Sigmoid colon (tissue), 7 donors: ENCODE results near the gene KPNA6. TPM values are rescaled to one million over a fixed set of nuclear protein-coding genes. Genes with fewer than 3 reads are reported as not detected.

Experiments used
- DNase-seq: peaks from one replicate; pipeline ENCODE4 v3.0.0-alpha.2; 2019
- H3K27ac ChIP-seq, 4 donors: fragments of 200-600 bp; sonication (generic); one replicate each; pipeline ENCODE4 v1.5.1; 2016 to 2019; ENCODE audit warnings: mild to moderate bottlenecking in 1 of 4
- H3K27me3 ChIP-seq, 3 donors: fragments of 200-600 bp; sonication (generic); one replicate each; pipeline ENCODE4 v1.5.1; 2019; ENCODE audit warnings: mild to moderate bottlenecking in 1 of 3
- H3K36me3 ChIP-seq, 4 donors: fragments of 200-600 bp; sonication (generic); one replicate each; pipeline ENCODE4 v1.5.1; 2016 to 2019
- H3K4me1 ChIP-seq, 4 donors: fragments of 200-600 bp; sonication (generic); one replicate each; pipeline ENCODE4 v1.5.1; 2017 to 2019
- H3K4me3 ChIP-seq, 4 donors: fragments of 200-600 bp; sonication (generic); one replicate each; pipeline ENCODE4 v1.5.1; 2017 to 2019; ENCODE audit warnings: mild to moderate bottlenecking in 2 of 4, moderate library complexity in 1 of 4
- H3K9me3 ChIP-seq, 4 donors: fragments of 200-600 bp in 3 of 4; sonication (generic) in 3 of 4; one replicate each; pipeline versions ENCODE4 v1.5.1 to v1.6.1; 2013 to 2019
- EP300 ChIP-seq, 4 donors: sonication (generic); formaldehyde crosslinking; IDR thresholded peaks; one replicate each; pipeline ENCODE4 v1.6.1; 2017; ENCODE audit warnings: antibody characterized with exemption in 4 of 4
- POLR2A ChIP-seq, 2 donors: fragments of 450-650 bp; IDR thresholded peaks; one replicate each; pipeline ENCODE4 v1.6.1; 2016; ENCODE audit warnings: antibody characterized with exemption in 2 of 2, mild to moderate bottlenecking in 2 of 2, moderate library complexity in 2 of 2
- POLR2AphosphoS5 ChIP-seq, 4 donors: sonication (generic); formaldehyde crosslinking; IDR thresholded peaks; one replicate each; pipeline ENCODE4 v1.6.1; 2017; ENCODE audit warnings: antibody characterized with exemption in 4 of 4
- WGBS, 2 donors: extraction: QIAGEN DNeasy Blood & Tissue Kit; methylation state at CpG; one replicate each; pipeline ENCODE4 v1.1.7; 2013; 5-methylcytosine and 5-hydroxymethylcytosine counted together
- intact Hi-C: fragments of 100-400 bp; cut with DNase I; formaldehyde crosslinking; loops from one replicate; pipeline ENCODE4 v1.15.1; 2023
- polyA plus RNA-seq, 3 donors: library from polyadenylated mRNA; stranded (reverse); fragments of 200-250 nt; gene quantifications; one replicate each; pipeline ENCODE4 v1.2.3, GENCODE V29; 2013
- total RNA-seq, 4 donors: library from RNA; depleted of rRNA; stranded (reverse); fragments of >200 nt; gene quantifications; one replicate each; pipeline ENCODE4 v1.1.0, GENCODE V29; 2016
- TF ChIP-seq, protein P1 (sequence below), 4 experiments: fragments of 450-650 bp in 3 of 4; fragments of 200-600 bp in 1 of 4; IDR thresholded peaks; one replicate each; pipeline ENCODE4 v1.5.1; 2016 to 2019; ENCODE audit warnings: antibody characterized with exemption in 4 of 4, mild to moderate bottlenecking in 3 of 4, moderate library complexity in 2 of 4
- donor health status: healthy with polysubstance abuse.
- donor health status: Bipolar disorder and iron deficiency.
- donor health status: healthy.

KPNA6 gene
- total and polyA plus RNA-seq, 7 donors: 6.0 to 47.0 (median 33.4) TPM

GRCh38 chr1:32091176-32091575 is 16.7 kb upstream of the KPNA6 start:
- Histone ChIP-seq H3K27ac (no peak overlapping the region), H3K36me3 (peaks cover 10 to 62% (median 28%) of the 10 kb centered on the region in 4 donors), H3K9me3 (no peaks in the 10 kb centered on the region), H3K27me3 (no peaks in the 10 kb centered on the region), H3K4me1 (no peaks in the 10 kb centered on the region), H3K4me3 (no peak overlapping the region)
- intact Hi-C loops: no loop called here
- 97% methylated on average over 8 of the region's 8 CpGs for WGBS, 2 donors
- no peak for TF ChIP-seq POLR2A (IDR thresholded peaks at IDR 0.05)
- no peak for TF ChIP-seq EP300 (IDR thresholded peaks at IDR 0.05)
- TF ChIP-seq, protein P1, sequence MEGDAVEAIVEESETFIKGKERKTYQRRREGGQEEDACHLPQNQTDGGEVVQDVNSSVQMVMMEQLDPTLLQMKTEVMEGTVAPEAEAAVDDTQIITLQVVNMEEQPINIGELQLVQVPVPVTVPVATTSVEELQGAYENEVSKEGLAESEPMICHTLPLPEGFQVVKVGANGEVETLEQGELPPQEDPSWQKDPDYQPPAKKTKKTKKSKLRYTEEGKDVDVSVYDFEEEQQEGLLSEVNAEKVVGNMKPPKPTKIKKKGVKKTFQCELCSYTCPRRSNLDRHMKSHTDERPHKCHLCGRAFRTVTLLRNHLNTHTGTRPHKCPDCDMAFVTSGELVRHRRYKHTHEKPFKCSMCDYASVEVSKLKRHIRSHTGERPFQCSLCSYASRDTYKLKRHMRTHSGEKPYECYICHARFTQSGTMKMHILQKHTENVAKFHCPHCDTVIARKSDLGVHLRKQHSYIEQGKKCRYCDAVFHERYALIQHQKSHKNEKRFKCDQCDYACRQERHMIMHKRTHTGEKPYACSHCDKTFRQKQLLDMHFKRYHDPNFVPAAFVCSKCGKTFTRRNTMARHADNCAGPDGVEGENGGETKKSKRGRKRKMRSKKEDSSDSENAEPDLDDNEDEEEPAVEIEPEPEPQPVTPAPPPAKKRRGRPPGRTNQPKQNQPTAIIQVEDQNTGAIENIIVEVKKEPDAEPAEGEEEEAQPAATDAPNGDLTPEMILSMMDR (IDR thresholded peaks at IDR 0.05): no peak
- TF ChIP-seq POLR2AphosphoS5 (IDR thresholded peaks at IDR 0.05): no peak
- no peak for DNase-seq

GRCh38 chr1:32091591-32091990 is 16.3 kb upstream of the KPNA6 start:
- no peak for TF ChIP-seq EP300 (IDR thresholded peaks at IDR 0.05)
- H3K4me3 ChIP-seq: no peak overlapping the region
- intact Hi-C loops: no loop called here
- 94 to 96% methylated on average over 15 of the region's 15 CpGs for WGBS, 2 donors
- H3K4me1 ChIP-seq: no peaks in the 10 kb centered on the region
- H3K9me3 ChIP-seq: no peaks in the 10 kb centered on the region
- H3K27ac ChIP-seq: no peak overlapping the region
- DNase-seq: no peak
- no peaks in the 10 kb centered on the region for H3K27me3 ChIP-seq
- peaks cover 10 to 62% (median 26%) of the 10 kb centered on the region in 4 donors for H3K36me3 ChIP-seq

DNA sequence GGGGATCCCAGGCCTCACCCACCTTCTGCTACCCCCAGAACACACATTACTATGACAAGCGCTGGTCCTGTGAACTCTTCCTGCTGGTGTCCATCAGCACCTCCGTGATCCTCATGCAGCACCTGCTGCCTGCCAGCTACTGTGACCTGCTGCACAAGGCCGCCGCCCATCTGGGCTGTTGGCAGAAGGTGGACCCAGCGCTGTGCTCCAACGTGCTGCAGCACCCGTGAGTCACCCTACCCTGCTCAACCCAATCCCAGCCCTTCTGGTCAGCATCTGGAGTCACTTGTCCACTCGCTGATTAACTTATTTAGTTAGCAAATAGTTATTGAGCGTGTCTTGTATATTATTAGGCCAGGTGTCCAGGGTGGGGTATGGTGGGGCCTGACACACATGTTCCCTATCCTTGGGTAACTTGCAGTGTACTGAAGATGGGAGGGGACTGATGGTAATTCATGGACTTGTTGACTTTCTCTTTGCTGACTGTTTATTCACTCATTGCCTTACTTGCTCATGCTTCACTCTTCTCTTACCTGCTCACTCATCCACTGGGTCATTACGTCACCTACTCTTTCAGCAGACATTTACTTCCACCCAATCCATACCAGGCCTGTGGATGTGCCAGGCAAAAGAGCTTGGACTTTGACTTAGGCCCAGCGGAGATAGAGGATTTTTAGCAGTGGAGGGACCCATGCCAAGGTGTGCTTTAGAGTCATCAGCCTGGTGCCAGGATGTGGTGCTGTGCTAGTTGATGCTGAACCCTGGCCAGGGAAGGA is 12.9 kb upstream of the KPNA6 start:
- peaks cover 10 to 83% (median 35%) of the 10 kb centered on the region in 4 donors for H3K36me3 ChIP-seq
- intact Hi-C loops: no loop called here

DNA sequence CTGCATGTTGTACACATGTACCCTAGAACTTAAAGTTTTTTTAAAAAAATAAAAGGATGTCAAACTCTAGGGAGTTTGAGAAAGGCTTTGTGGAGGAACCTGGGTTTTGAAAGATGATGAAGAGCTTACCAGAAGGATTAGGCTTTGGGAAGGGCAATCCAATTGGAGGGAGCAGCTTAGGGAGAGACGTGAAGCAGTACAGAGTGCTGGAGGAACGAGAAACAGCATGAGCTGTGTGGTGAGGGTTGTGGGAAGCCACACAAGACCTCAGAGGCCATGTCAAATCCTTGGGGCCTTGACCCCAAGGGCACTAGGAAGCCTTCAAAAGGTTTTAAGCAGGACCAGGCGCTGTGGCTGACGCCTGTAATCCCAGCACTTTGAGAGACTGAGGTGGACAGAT is 8.4 kb upstream of the KPNA6 start:
- no peak overlapping the region for H3K27ac ChIP-seq
- no peaks in the 10 kb centered on the region for H3K4me1 ChIP-seq
- TF ChIP-seq POLR2A (IDR thresholded peaks at IDR 0.05) (no peak), POLR2AphosphoS5 (IDR thresholded peaks at IDR 0.05) (no peak), EP300 (IDR thresholded peaks at IDR 0.05) (no peak)
- TF ChIP-seq, protein P1 (IDR thresholded peaks at IDR 0.05): no peak
- intact Hi-C loops: no loop called here
- no peaks in the 10 kb centered on the region for H3K9me3 ChIP-seq
- no peaks in the 10 kb centered on the region for H3K27me3 ChIP-seq
- peaks cover 7 to 80% (median 32%) of the 10 kb centered on the region in 4 donors for H3K36me3 ChIP-seq
- H3K4me3 ChIP-seq: no peak overlapping the region
- 89 to 94% methylated on average over 4 of the region's 4 CpGs for WGBS, 2 donors
- DNase-seq: no peak

More for the DNA sequence above, 12.9 kb upstream of the KPNA6 start:
- no peaks in the 10 kb centered on the region for H3K9me3 ChIP-seq
- H3K4me3 ChIP-seq: no peak overlapping the region
- WGBS, 2 donors: 76 to 92% methylated on average over 11 of the region's 11 CpGs
- H3K4me1 ChIP-seq: no peaks in the 10 kb centered on the region
- no peak overlapping the region for H3K27ac ChIP-seq
- no peaks in the 10 kb centered on the region for H3K27me3 ChIP-seq
- DNase-seq: no peak
- TF ChIP-seq POLR2AphosphoS5 (IDR thresholded peaks at IDR 0.05): no peak
- TF ChIP-seq, protein P1 (IDR thresholded peaks at IDR 0.05): no peak
- no peak for TF ChIP-seq EP300 (IDR thresholded peaks at IDR 0.05)
- no peak for TF ChIP-seq POLR2A (IDR thresholded peaks at IDR 0.05)

DNA sequence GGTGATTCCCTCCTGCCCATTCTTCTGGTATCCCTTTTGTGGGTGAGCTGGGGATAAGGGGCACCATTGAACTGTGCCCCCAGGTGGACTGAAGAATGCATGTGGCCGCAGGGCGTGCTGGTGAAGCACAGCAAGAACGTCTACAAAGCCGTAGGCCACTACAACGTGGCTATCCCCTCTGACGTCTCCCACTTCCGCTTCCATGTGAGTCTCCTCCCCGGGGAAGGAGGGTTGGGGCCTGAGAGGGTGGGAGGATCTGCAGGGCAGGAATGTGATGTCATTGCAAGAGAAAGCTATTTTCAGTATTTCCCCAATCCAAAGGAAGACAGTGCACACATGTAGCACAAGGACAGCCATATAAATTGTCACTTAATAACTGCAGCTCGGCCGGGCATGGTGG is 7.5 kb upstream of the KPNA6 start:
- DNase-seq: no peak
- 93 to 94% methylated on average over 10 of the region's 10 CpGs for WGBS, 2 donors
- Histone ChIP-seq H3K27ac (no peak overlapping the region), H3K4me3 (no peak overlapping the region), H3K27me3 (no peaks in the 10 kb centered on the region), H3K9me3 (no peaks in the 10 kb centered on the region), H3K4me1 (no peaks in the 10 kb centered on the region), H3K36me3 (peaks cover 0 to 71% (median 22%) of the 10 kb centered on the region in 4 donors)
- intact Hi-C loops: no loop called here
- TF ChIP-seq EP300 (IDR thresholded peaks at IDR 0.05) (no peak), POLR2AphosphoS5 (IDR thresholded peaks at IDR 0.05) (no peak), POLR2A (IDR thresholded peaks at IDR 0.05) (no peak)
- TF ChIP-seq, protein P1 (IDR thresholded peaks at IDR 0.05): no peak
